H9 (cell line): Measurements from ENCODE around the gene INSC. TPM values are rescaled to one million over a fixed set of nuclear protein-coding genes. Genes with fewer than 3 reads are reported as not detected.

ENCODE experiments used
- DNase-seq: peaks from one replicate; pipeline ENCODE4 v3.0.0-alpha.2; 2017
- H2AFZ ChIP-seq: one replicate; pipeline ENCODE4 v1.6.1; 2013; ENCODE audit warnings: mild to moderate bottlenecking, low read length, control low read depth, moderate library complexity
- H2AK5ac ChIP-seq: 2 replicates; pipeline ENCODE4 v1.6.1; 2013; ENCODE audit warnings: low read length, control low read depth, mixed read lengths; ENCODE audit not compliant: insufficient read length
- H2BK120ac ChIP-seq: one replicate; pipeline ENCODE4 v1.6.1; 2013; ENCODE audit warnings: low read depth, mild to moderate bottlenecking, low read length, control low read depth, inconsistent platforms; ENCODE audit not compliant: poor library complexity, severe bottlenecking
- H2BK12ac ChIP-seq: 2 replicates; pipeline ENCODE4 v1.6.1; 2013; ENCODE audit warnings: low read length, control low read depth, mixed read lengths, low read depth; ENCODE audit not compliant: insufficient read length
- H2BK15ac ChIP-seq: 2 replicates; pipeline ENCODE4 v1.6.1; 2013; ENCODE audit warnings: low read depth, low read length, control low read depth
- H2BK20ac ChIP-seq: one replicate; pipeline ENCODE4 v1.6.1; 2013; ENCODE audit warnings: low read depth, mild to moderate bottlenecking, low read length, control low read depth, inconsistent platforms; ENCODE audit not compliant: poor library complexity, severe bottlenecking
- H2BK5ac ChIP-seq: 2 replicates; pipeline ENCODE4 v1.6.1; 2013; ENCODE audit warnings: low read length, control low read depth, mixed read lengths; ENCODE audit not compliant: insufficient read length
- H3K14ac ChIP-seq: 2 replicates; pipeline ENCODE4 v1.6.1; 2013; ENCODE audit warnings: low read length, control low read depth; ENCODE audit not compliant: insufficient read depth
- H3K18ac ChIP-seq: 2 replicates; pipeline ENCODE4 v1.6.1; 2013; ENCODE audit warnings: low read depth, mild to moderate bottlenecking, mixed read lengths, low read length, control low read depth; ENCODE audit not compliant: insufficient read length
- H3K23ac ChIP-seq: 2 replicates; pipeline ENCODE4 v1.6.1; 2013; ENCODE audit warnings: low read length, control low read depth, mixed read lengths, low read depth; ENCODE audit not compliant: insufficient read length
- H3K23me2 ChIP-seq: 2 replicates; pipeline ENCODE4 v1.6.1; 2013; ENCODE audit warnings: low read depth, mild to moderate bottlenecking, mixed read lengths, low read length, control low read depth; ENCODE audit not compliant: insufficient read length, poor library complexity, severe bottlenecking
- H3K27ac ChIP-seq: 2 replicates; pipeline ENCODE4 v1.5.1; 2013; ENCODE audit warnings: low read length, control low read depth, mixed read lengths, low read depth; ENCODE audit not compliant: insufficient read length
- H3K27me3 ChIP-seq: 2 replicates; pipeline ENCODE4 v1.6.1; 2013; ENCODE audit warnings: low read length, control low read depth, inconsistent platforms; ENCODE audit not compliant: insufficient read depth
- H3K4ac ChIP-seq: 2 replicates; pipeline ENCODE4 v1.6.1; 2013; ENCODE audit warnings: low read depth, mild to moderate bottlenecking, control low read depth, inconsistent platforms, low read length, moderate library complexity
- H3K4me1 ChIP-seq: 2 replicates; pipeline ENCODE4 v1.6.1; 2013; ENCODE audit warnings: low read length, control low read depth, inconsistent platforms; ENCODE audit not compliant: insufficient read depth
- H3K4me2 ChIP-seq: 2 replicates; pipeline ENCODE4 v1.6.1; 2013; ENCODE audit warnings: low read length, control low read depth, mixed read lengths; ENCODE audit not compliant: insufficient read length, insufficient read depth
- H3K56ac ChIP-seq: 2 replicates; pipeline ENCODE4 v1.6.1; 2013; ENCODE audit warnings: low read depth, mild to moderate bottlenecking, mixed read lengths, low read length, control low read depth; ENCODE audit not compliant: insufficient read length
- H3K79me1 ChIP-seq: 2 replicates; pipeline ENCODE4 v1.6.1; 2013; ENCODE audit warnings: low read depth, mild to moderate bottlenecking, moderate library complexity, low read length, control low read depth, inconsistent platforms; ENCODE audit not compliant: insufficient read depth, poor library complexity, severe bottlenecking
- H3K79me2 ChIP-seq: 2 replicates; pipeline ENCODE4 v1.6.1; 2013; ENCODE audit warnings: low read length, control low read depth, inconsistent platforms; ENCODE audit not compliant: insufficient read depth
- H3K9ac ChIP-seq: 2 replicates; pipeline ENCODE4 v1.6.1; 2013; ENCODE audit warnings: low read length, control low read depth, mixed read lengths; ENCODE audit not compliant: insufficient read length; ENCODE audit errors: extremely low read depth
- H3K9me3 ChIP-seq: one replicate; pipeline ENCODE4 v1.6.1; 2013; ENCODE audit warnings: low read depth, low read length, inconsistent platforms; ENCODE audit not compliant: control insufficient read depth
- H3T11ph ChIP-seq: one replicate; pipeline ENCODE4 v1.6.1; 2013; ENCODE audit warnings: mild to moderate bottlenecking, low read length, control low read depth, inconsistent platforms
- H4K20me1 ChIP-seq: one replicate; pipeline ENCODE4 v1.6.1; 2013; ENCODE audit not compliant: control insufficient read depth, insufficient read length, insufficient read depth
- H4K5ac ChIP-seq: 2 replicates; pipeline ENCODE4 v1.6.1; 2013; ENCODE audit warnings: low read depth, mild to moderate bottlenecking, mixed read lengths, low read length, control low read depth; ENCODE audit not compliant: insufficient read length
- H4K8ac ChIP-seq: replicated peaks from 2 replicates; pipeline ENCODE4 v1.6.1; 2013; ENCODE audit warnings: low read length, control low read depth, mixed read lengths, low read depth; ENCODE audit not compliant: insufficient read length
- H4K91ac ChIP-seq: 2 replicates; pipeline ENCODE4 v1.6.1; 2013; ENCODE audit warnings: low read depth, mild to moderate bottlenecking, moderate library complexity, mixed read lengths, low read length, control low read depth; ENCODE audit not compliant: insufficient read length
- H3K27ac Mint-ChIP-seq, 3 experiments: 2 replicates in 2 of 3; 3 replicates in 1 of 3; pipeline ENCODE4 v1.8.0; 2020 to 2021; ENCODE audit warnings: mixed read lengths in 3 of 3, mild to moderate bottlenecking in 1 of 3, moderate library complexity in 1 of 3
- H3K27me3 Mint-ChIP-seq: 2 replicates; pipeline ENCODE4 v1.8.0; 2021; ENCODE audit warnings: low read depth, mild to moderate bottlenecking, moderate library complexity, mixed read lengths
- H3K36me3 Mint-ChIP-seq, 3 experiments: 2 replicates in 2 of 3; 3 replicates in 1 of 3; pipeline ENCODE4 v1.8.0; 2020 to 2021; ENCODE audit warnings: low read depth in 3 of 3, mixed read lengths in 3 of 3; ENCODE audit not compliant: insufficient read depth in 1 of 3
- H3K4me1 Mint-ChIP-seq, 2 experiments: 2 replicates each; pipeline ENCODE4 v1.8.0; 2020; ENCODE audit warnings: mixed read lengths in 2 of 2
- H3K4me3 Mint-ChIP-seq, 2 experiments: 2 replicates in 1 of 2; 3 replicates in 1 of 2; pipeline ENCODE4 v1.8.0; 2020 to 2021; ENCODE audit warnings: mild to moderate bottlenecking in 2 of 2, mixed read lengths in 2 of 2, moderate library complexity in 1 of 2
- H3K9me3 Mint-ChIP-seq, 2 experiments: 2 replicates in 1 of 2; 3 replicates in 1 of 2; pipeline ENCODE4 v1.8.0; 2020; ENCODE audit warnings: mild to moderate bottlenecking in 2 of 2, mixed read lengths in 2 of 2, moderate library complexity in 1 of 2
- CTCF ChIP-seq: fragments of 200-600 bp; sonication (generic); conservative IDR thresholded peaks from 3 replicates; pipeline ENCODE4 v1.8.0; 2021; ENCODE audit warnings: antibody characterized with exemption, mild to moderate bottlenecking
- WGBS: extraction: QIAGEN DNeasy Blood & Tissue Kit; methylation state at CpG from one replicate; pipeline ENCODE4 v1.1.7; 2013; ENCODE audit warnings: missing lambda C conversion rate, low lambda C conversion rate, mixed read lengths; ENCODE audit not compliant: insufficient read length; ENCODE audit errors: extremely low coverage; 5-methylcytosine and 5-hydroxymethylcytosine counted together
- total RNA-seq: library from RNA; stranded (reverse); gene quantifications from 2 replicates; pipeline ENCODE4 v1.2.1, GENCODE V29; 2021

Gene INSC
- total RNA-seq, 1 experiment from 2014 or later = not detected

DNA sequence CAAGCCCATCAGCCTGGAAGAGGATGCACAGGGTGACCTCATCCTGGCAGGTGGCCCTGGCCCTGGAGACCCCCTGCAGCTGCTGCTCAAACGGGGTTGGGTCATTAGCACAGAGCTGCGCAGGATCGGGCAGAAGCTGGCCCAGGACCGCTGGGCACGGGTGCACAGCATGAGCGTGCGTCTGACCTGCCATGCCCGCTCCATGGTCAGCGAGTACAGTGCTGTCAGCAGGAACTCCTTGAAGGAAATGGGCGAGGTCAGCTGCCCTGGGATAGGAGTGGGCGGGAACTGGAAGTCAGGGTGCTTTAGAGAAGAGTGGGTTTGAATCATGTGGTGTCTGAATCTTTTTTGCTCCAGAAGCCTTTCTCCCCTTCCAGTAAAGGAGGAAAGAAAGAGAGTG is 61.1 kb downstream of the INSC start:
- H3K4me1 Mint-ChIP-seq = no peaks in the 10 kb centered on the region
- no peaks in the 10 kb centered on the region for H3K79me2 ChIP-seq

More for the DNA sequence above, 61.1 kb downstream of the INSC start:
- Histone ChIP-seq H2BK120ac (no peak overlapping the region), H2AFZ (no peak overlapping the region), H2BK5ac (no peak overlapping the region), H3K4ac (no peak overlapping the region), H4K20me1 (no peaks in the 10 kb centered on the region), H3K23ac (no peak overlapping the region), H3K79me1 (no peaks in the 10 kb centered on the region), H3K4me2 (no peak overlapping the region), H3K18ac (no peak overlapping the region), H3T11ph (no peak overlapping the region), H4K8ac (no peak overlapping the region), H2BK12ac (no peak overlapping the region), H2BK20ac (no peak overlapping the region), H3K9me3 (no peaks in the 10 kb centered on the region), H2BK15ac (no peak overlapping the region), H3K27ac (no peak overlapping the region), H3K14ac (no peak overlapping the region), H3K9ac (no peak overlapping the region), H4K91ac (peak overlapping the region; percentile 89), H3K4me1 (no peaks in the 10 kb centered on the region), H3K23me2 (no peaks in the 10 kb centered on the region), H3K56ac (no peak overlapping the region), H3K27me3 (no peaks in the 10 kb centered on the region), H4K5ac (no peak overlapping the region), H2AK5ac (no peak overlapping the region)
- Mint-ChIP-seq H3K9me3 (no peaks in the 10 kb centered on the region), H3K4me3 (no peak overlapping the region), H3K27me3 (peaks cover 2% of the 10 kb centered on the region), H3K27ac (no peak overlapping the region), H3K36me3 (peaks cover 0 to 2% (median 0%) of the 10 kb centered on the region in 3 experiments; a peak in 1 of 7 replicates)
- no peak for TF ChIP-seq CTCF
- WGBS = no CpG with 5 or more reads among the region's 11 CpGs
- DNase-seq = no peak
